Endothelial cell of umbilical vein (primary cell): ENCODE results near the gene VPS54. TPM values are rescaled to one million over a fixed set of nuclear protein-coding genes. Genes with fewer than 3 reads are reported as not detected.

Experiments used
- BruUV-seq: library from RNA; stranded (reverse); fragments of 400-500 nt; replicated peaks from 2 replicates; lab custom pipeline; 2021; lab: Mats Ljungman, UMichigan
- CTCF ChIA-PET: fragments of 300-600, 350-600 bp; sonication (Branson Sonifier 250); formaldehyde crosslinking; loops from one replicate; lab custom pipeline; 2021; ENCODE audit warnings: antibody characterized with exemption, inconsistent platforms; lab: Charles Lee
- POLR2A ChIA-PET: fragments of 300-600, 350-600 bp; sonication (Branson Sonifier 250); formaldehyde crosslinking; loops from one replicate; lab custom pipeline; 2021; ENCODE audit warnings: antibody characterized with exemption, inconsistent platforms; lab: Charles Lee
- DNase-seq: peaks from one replicate; pipeline ENCODE4 v3.0.0-alpha.2; 2011; ENCODE audit warnings: low read depth, low spot score
- FAIRE-seq: peaks from 2 replicates; lab custom pipeline; 2011; peaks lifted over from hg19 to GRCh38; lab: Jason Lieb, UNC
- H2AFZ ChIP-seq: 2 replicates; pipeline ENCODE4 v1.6.0; 2012; ENCODE audit warnings: low read depth, low read length, control low read depth, inconsistent platforms
- H3K27ac ChIP-seq: 2 replicates; pipeline ENCODE4 v1.5.1; 2011; ENCODE audit warnings: low read depth, mild to moderate bottlenecking, control low read depth, low read length, moderate library complexity; ENCODE audit not compliant: insufficient read depth
- H3K27me3 ChIP-seq, 2 experiments: 2 replicates each; pipeline versions ENCODE4 v1.6.0 to v1.6.1; 2011; ENCODE audit warnings: low read length in 2 of 2, mixed read lengths in 1 of 2; ENCODE audit not compliant: control insufficient read depth in 2 of 2, insufficient read depth in 2 of 2
- H3K36me3 ChIP-seq, 2 experiments: 2 replicates in 1 of 2; 3 replicates in 1 of 2; pipeline ENCODE4 v1.5.1; 2011; ENCODE audit warnings: low read length in 2 of 2, mild to moderate bottlenecking in 1 of 2, moderate library complexity in 1 of 2; ENCODE audit not compliant: control insufficient read depth in 2 of 2, insufficient read depth in 2 of 2; ENCODE audit errors: extremely low read depth in 1 of 2
- H3K4me1 ChIP-seq: 3 replicates; pipeline ENCODE4 v1.5.1; 2011; ENCODE audit warnings: mild to moderate bottlenecking, low read length; ENCODE audit not compliant: control insufficient read depth, insufficient read depth; ENCODE audit errors: extremely low read depth
- H3K4me2 ChIP-seq: 2 replicates; pipeline ENCODE4 v1.6.1; 2011; ENCODE audit warnings: low read length, control low read depth, mixed read lengths; ENCODE audit not compliant: insufficient read depth
- H3K4me3 ChIP-seq, 3 experiments: fragments of 200-600 bp in 1 of 3; sonication (generic), shearing (Covaris generic) in 1 of 3; replicated peaks in 1 of 3; 2 replicates each; pipeline ENCODE4 v1.5.1; 2011 to 2016; ENCODE audit warnings: control low read depth in 3 of 3, low read length in 3 of 3, mild to moderate bottlenecking in 2 of 3, inconsistent platforms in 1 of 3, low read depth in 1 of 3, moderate library complexity in 1 of 3; ENCODE audit not compliant: insufficient read depth in 1 of 3
- H3K79me2 ChIP-seq: 2 replicates; pipeline ENCODE4 v1.6.0; 2012; ENCODE audit warnings: low read length, inconsistent platforms; ENCODE audit not compliant: control insufficient read depth, insufficient read depth
- H3K9ac ChIP-seq: replicated peaks from 2 replicates; pipeline ENCODE3; 2011; ENCODE audit warnings: low read length, control low read depth; ENCODE audit not compliant: insufficient read depth; ENCODE audit errors: extremely low read depth
- H3K9me1 ChIP-seq: replicated peaks from 3 replicates; pipeline ENCODE4 v1.6.0; 2011; ENCODE audit warnings: mild to moderate bottlenecking, low read length; ENCODE audit not compliant: control insufficient read depth, insufficient read depth; ENCODE audit errors: extremely low read depth
- H3K9me3 ChIP-seq: replicated peaks from 2 replicates; pipeline ENCODE4 v1.5.1; 2012; ENCODE audit warnings: low read length, inconsistent platforms; ENCODE audit not compliant: control insufficient read depth, insufficient read depth
- H4K20me1 ChIP-seq: replicated peaks from 2 replicates; pipeline ENCODE3; 2011; ENCODE audit warnings: mild to moderate bottlenecking, low read length; ENCODE audit not compliant: control insufficient read depth, insufficient read depth; ENCODE audit errors: extremely low read depth
- CTCF ChIP-seq, 2 donors: IDR thresholded peaks; 1 replicate in 1 of 2; 2 replicates in 1 of 2; pipeline ENCODE4 v1.5.1; 2011; ENCODE audit warnings: low read length in 2 of 2, mild to moderate bottlenecking in 2 of 2, moderate library complexity in 2 of 2, control low read depth in 1 of 2, inconsistent platforms in 1 of 2, low read depth in 1 of 2; ENCODE audit not compliant: insufficient read depth in 1 of 2; ENCODE audit errors: extremely low read depth in 1 of 2
- FOS ChIP-seq: IDR thresholded peaks from 2 replicates; pipeline ENCODE4 v1.6.1; 2011; ENCODE audit warnings: mild to moderate bottlenecking, low read length, moderate library complexity, borderline replicate concordance; ENCODE audit not compliant: insufficient read depth
- JUN ChIP-seq: IDR thresholded peaks from 2 replicates; pipeline ENCODE4 v1.6.1; 2011; ENCODE audit warnings: borderline replicate concordance, low read depth; ENCODE audit not compliant: insufficient read length, insufficient read depth
- MAX ChIP-seq: IDR thresholded peaks from 2 replicates; pipeline ENCODE4 v1.6.1; 2011; ENCODE audit not compliant: insufficient read depth, insufficient read length
- MYC ChIP-seq: IDR thresholded peaks from one replicate; pipeline ENCODE4 v1.6.1; 2011; ENCODE audit warnings: mild to moderate bottlenecking, low read depth, low read length
- POLR2AphosphoS5 ChIP-seq: IDR thresholded peaks from 2 replicates; pipeline ENCODE4 v1.6.1; 2012; ENCODE audit warnings: low read depth, mild to moderate bottlenecking, control low read depth, low read length, moderate library complexity; ENCODE audit not compliant: insufficient read depth
- dilution Hi-C: fragments of 300-500 bp; cut with MboI; formaldehyde crosslinking; loops from one replicate; pipeline ENCODE4 v1.15.0; 2019; ENCODE audit warnings: low sequenced_read_pairs; ENCODE audit not compliant: extremely low pct_ligation_motif_present
- intact Hi-C: fragments of 100-400 bp; cut with micrococcal nuclease; formaldehyde crosslinking; loops from one replicate; pipeline ENCODE4 v1.10.0; 2022
- polyA plus RNA-seq, 4 experiments: library from polyadenylated mRNA; depleted of rRNA in 3 of 4; stranded (reverse) in 3 of 4; unstranded in 1 of 4; fragments of >200 nt; gene quantifications; 2 replicates each; pipeline versions ENCODE4 v1.2.1 to v1.2.3, GENCODE V29; 2011 to 2012; ENCODE audit warnings: missing spikeins in 1 of 4
- total RNA-seq: library from RNA; stranded (reverse); gene quantifications from 2 replicates; pipeline ENCODE4 v1.2.3, GENCODE V29; 2021

The VPS54 gene
- total and polyA plus RNA-seq, 2 donors (not counting 3 experiments of a cell fraction or from before 2014, with no cell fraction given), result 6.3 to 17.7 TPM

- DNase-seq (no peak), FAIRE-seq (no peak)
- Histone ChIP-seq H3K9me3 (no peaks in the 10 kb centered on the region), H3K79me2 (no peaks in the 10 kb centered on the region), H3K27ac (no peak overlapping the region), H3K4me1 (no peaks in the 10 kb centered on the region), H4K20me1 (no peaks in the 10 kb centered on the region), H3K9me1 (no peaks in the 10 kb centered on the region), H2AFZ (no peak overlapping the region), H3K36me3 (peaks cover 5 to 7% of the 10 kb centered on the region in 2 experiments), H3K4me3 (no peak overlapping the region), H3K27me3 (no peaks in the 10 kb centered on the region), H3K4me2 (no peak overlapping the region), H3K9ac (no peak overlapping the region)
- TF ChIP-seq MYC, result no peak
- no peak for TF ChIP-seq MAX
- no peak for TF ChIP-seq FOS
- TF ChIP-seq CTCF (IDR thresholded peaks at IDR 0.05; ENCODE audit: extremely low read depth in 1 of 2, insufficient read depth in 1 of 2, low read depth in 1 of 2, low read length in 2 of 2), result no peak
- no peak for TF ChIP-seq JUN
- TF ChIP-seq POLR2AphosphoS5, result no peak
- POLR2A ChIA-PET, result no interaction called here
- dilution Hi-C loops, result no loop called here
- intact Hi-C loops, result loop anchor here (5.0 kb wide), 1 partner anchor 247 kb away; no protein-coding TSS in a partner anchor
- CTCF ChIA-PET, result no interaction called here
- BruUV-seq, result no TSS peak
Observed at GRCh38 chr2:63880625-63881024, 138.6 kb downstream of the VPS54 start.
